Cardiac septum (tissue), 1 donor: ENCODE results near the gene S100A4. TPM values are rescaled to one million over a fixed set of nuclear protein-coding genes. Genes with fewer than 3 reads are reported as not detected.
"Not testable (repeated sequence)": the region's sequence is repeated elsewhere in the genome, so short reads cannot be mapped to it uniquely, and the experiment has no call there.

Experiments used
- DNase-seq: peaks from one replicate; pipeline ENCODE4 v3.0.0-alpha.2; 2020; ENCODE audit warnings: low spot score
- intact Hi-C: fragments of 100-400 bp; cut with DNase I; formaldehyde crosslinking; loops from one replicate; pipeline ENCODE4 v1.14.0; 2022
- total RNA-seq: library from RNA; stranded (reverse); fragmentation: NEBNext Ultra II Directional; extraction: Animal tissue kit (Norgen Biotek cat#: 25700); gene quantifications from one replicate; pipeline ENCODE4 v1.2.1, GENCODE V29; 2021
- donor health status: DM: no; HTN: no; CAD: no.

The S100A4 gene
- total RNA-seq, 1 donor from 2014 or later, result 107 TPM

- DNase-seq, result no peak
- intact Hi-C loops, result loop anchor here (2.0 to 5.0 kb wide), 2 partner anchors 47 to 217 kb away; partner anchors contain the start of gene S100A14
Observed at GRCh38 chr1:153569465-153569864, 23.9 kb upstream of the S100A4 start.

GRCh38 chr1:153568367-153569099, 22.9 kb upstream of the S100A4 start:
- intact Hi-C loops, result loop anchor here (1.0 to 5.0 kb wide), 4 partner anchors 35 to 216 kb away; partner anchors contain the start of gene S100A14
- DNase-seq, result peak; percentile 96

- intact Hi-C loops, result loop anchor here (1.0 to 5.0 kb wide), 4 partner anchors 34 to 215 kb away; partner anchors contain the start of gene S100A14
- DNase-seq, result no peak
Observed at GRCh38 chr1:153567621-153568366, 22.2 kb upstream of the S100A4 start.

- intact Hi-C loops, result loop anchor here (1.0 to 5.0 kb wide), 2 partner anchors 59 to 214 kb away; no protein-coding TSS in a partner anchor
- peak; percentile 99 for DNase-seq
Observed at GRCh38 chr1:153566414-153567371, 21.1 kb upstream of the S100A4 start.

- DNase-seq, result no peak
- intact Hi-C loops, result loop anchor here (1.0 to 5.0 kb wide), 2 partner anchors 58 to 213 kb away; no protein-coding TSS in a partner anchor
Observed at GRCh38 chr1:153565529-153566374, 20.1 kb upstream of the S100A4 start, which contains the start of gene S100A2. Gene S100A2 (minus strand): TSS chr1:153565844. CDS start chr1:153563877, 1,967 bp downstream.

GRCh38 chr1:153563991-153564390, 18.4 kb upstream of the S100A4 start:
- intact Hi-C loops, result no loop called here
- DNase-seq, result no peak

- no peak for DNase-seq
- intact Hi-C loops, result no loop called here
Observed at GRCh38 chr1:153563483-153563901, 17.9 kb upstream of the S100A4 start.

GRCh38 chr1:153562021-153562420, 16.4 kb upstream of the S100A4 start:
- intact Hi-C loops, DNase-seq: not testable (repeated sequence)

- intact Hi-C loops, result no loop called here
- DNase-seq, result no peak
Observed at GRCh38 chr1:153561466-153561985, 15.9 kb upstream of the S100A4 start.

- no peak for DNase-seq
- intact Hi-C loops, result no loop called here
Observed at GRCh38 chr1:153560771-153561465, 15.3 kb upstream of the S100A4 start.

GRCh38 chr1:153560241-153560640, 14.6 kb upstream of the S100A4 start:
- DNase-seq, result no peak
- intact Hi-C loops, result no loop called here

GRCh38 chr1:153557877-153558276, 12.3 kb upstream of the S100A4 start:
- DNase-seq, result no peak
- intact Hi-C loops, result no loop called here

- DNase-seq, result no peak
- intact Hi-C loops, result no loop called here
Observed at GRCh38 chr1:153556348-153556747, 10.7 kb upstream of the S100A4 start.

GRCh38 chr1:153553830-153554541, 8.4 kb upstream of the S100A4 start:
- DNase-seq, result no peak
- intact Hi-C loops, result no loop called here

GRCh38 chr1:153553096-153553495, 7.5 kb upstream of the S100A4 start:
- intact Hi-C loops, result no loop called here
- DNase-seq, result no peak

GRCh38 chr1:153552335-153552734, 6.7 kb upstream of the S100A4 start:
- intact Hi-C loops, result no loop called here
- no peak for DNase-seq
